ENCODE data around the gene CTSO.

CTSO gene

DNA sequence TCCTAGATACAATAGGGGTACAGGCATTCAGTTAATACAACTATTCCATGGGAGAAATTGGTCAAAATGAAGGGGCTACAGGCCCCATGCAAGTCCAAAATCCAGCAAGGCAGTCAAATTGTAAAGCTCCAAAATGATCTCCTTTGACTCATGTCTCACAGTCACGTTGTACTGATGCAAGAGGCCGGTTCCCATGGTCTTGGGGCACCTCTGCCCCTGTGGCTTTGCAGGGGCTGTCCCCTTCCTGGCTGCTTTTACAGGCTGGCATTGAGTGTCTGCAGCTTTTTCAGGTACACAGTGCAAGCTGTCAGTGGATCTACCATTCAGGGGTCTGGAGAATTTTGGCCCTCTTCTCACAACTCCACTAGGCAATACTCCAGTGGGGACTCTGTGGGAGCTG is 75.1 kb downstream of the CTSO start:
- ATAC-seq: no peak
- TF ChIP-seq, protein P1, sequence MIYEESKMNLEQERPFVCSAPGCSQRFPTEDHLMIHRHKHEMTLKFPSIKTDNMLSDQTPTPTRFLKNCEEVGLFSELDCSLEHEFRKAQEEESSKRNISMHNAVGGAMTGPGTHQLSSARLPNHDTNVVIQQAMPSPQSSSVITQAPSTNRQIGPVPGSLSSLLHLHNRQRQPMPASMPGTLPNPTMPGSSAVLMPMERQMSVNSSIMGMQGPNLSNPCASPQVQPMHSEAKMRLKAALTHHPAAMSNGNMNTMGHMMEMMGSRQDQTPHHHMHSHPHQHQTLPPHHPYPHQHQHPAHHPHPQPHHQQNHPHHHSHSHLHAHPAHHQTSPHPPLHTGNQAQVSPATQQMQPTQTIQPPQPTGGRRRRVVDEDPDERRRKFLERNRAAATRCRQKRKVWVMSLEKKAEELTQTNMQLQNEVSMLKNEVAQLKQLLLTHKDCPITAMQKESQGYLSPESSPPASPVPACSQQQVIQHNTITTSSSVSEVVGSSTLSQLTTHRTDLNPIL (CRISPR knock-in tag; IDR thresholded peaks at IDR 0.05; ENCODE audit: low read depth): no peak
- TF ChIP-seq, protein P2, sequence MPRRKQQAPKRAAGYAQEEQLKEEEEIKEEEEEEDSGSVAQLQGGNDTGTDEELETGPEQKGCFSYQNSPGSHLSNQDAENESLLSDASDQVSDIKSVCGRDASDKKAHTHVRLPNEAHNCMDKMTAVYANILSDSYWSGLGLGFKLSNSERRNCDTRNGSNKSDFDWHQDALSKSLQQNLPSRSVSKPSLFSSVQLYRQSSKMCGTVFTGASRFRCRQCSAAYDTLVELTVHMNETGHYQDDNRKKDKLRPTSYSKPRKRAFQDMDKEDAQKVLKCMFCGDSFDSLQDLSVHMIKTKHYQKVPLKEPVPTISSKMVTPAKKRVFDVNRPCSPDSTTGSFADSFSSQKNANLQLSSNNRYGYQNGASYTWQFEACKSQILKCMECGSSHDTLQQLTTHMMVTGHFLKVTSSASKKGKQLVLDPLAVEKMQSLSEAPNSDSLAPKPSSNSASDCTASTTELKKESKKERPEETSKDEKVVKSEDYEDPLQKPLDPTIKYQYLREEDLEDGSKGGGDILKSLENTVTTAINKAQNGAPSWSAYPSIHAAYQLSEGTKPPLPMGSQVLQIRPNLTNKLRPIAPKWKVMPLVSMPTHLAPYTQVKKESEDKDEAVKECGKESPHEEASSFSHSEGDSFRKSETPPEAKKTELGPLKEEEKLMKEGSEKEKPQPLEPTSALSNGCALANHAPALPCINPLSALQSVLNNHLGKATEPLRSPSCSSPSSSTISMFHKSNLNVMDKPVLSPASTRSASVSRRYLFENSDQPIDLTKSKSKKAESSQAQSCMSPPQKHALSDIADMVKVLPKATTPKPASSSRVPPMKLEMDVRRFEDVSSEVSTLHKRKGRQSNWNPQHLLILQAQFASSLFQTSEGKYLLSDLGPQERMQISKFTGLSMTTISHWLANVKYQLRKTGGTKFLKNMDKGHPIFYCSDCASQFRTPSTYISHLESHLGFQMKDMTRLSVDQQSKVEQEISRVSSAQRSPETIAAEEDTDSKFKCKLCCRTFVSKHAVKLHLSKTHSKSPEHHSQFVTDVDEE (CRISPR knock-in tag; IDR thresholded peaks at IDR 0.05): no peak
- TF ChIP-seq TCF4 (CRISPR knock-in tag; IDR thresholded peaks at IDR 0.05; ENCODE audit: borderline replicate concordance) (no peak), ZNF8 (CRISPR knock-in tag; IDR thresholded peaks at IDR 0.05) (no peak), ZFP30 (CRISPR knock-in tag; IDR thresholded peaks at IDR 0.05) (no peak), ZFP3 (CRISPR knock-in tag; IDR thresholded peaks at IDR 0.05) (no peak), ZC3H10 (CRISPR knock-in tag; IDR thresholded peaks at IDR 0.05) (no peak), ESRRG (CRISPR knock-in tag; IDR thresholded peaks at IDR 0.05) (no peak)
- TF ChIP-seq, protein P3, sequence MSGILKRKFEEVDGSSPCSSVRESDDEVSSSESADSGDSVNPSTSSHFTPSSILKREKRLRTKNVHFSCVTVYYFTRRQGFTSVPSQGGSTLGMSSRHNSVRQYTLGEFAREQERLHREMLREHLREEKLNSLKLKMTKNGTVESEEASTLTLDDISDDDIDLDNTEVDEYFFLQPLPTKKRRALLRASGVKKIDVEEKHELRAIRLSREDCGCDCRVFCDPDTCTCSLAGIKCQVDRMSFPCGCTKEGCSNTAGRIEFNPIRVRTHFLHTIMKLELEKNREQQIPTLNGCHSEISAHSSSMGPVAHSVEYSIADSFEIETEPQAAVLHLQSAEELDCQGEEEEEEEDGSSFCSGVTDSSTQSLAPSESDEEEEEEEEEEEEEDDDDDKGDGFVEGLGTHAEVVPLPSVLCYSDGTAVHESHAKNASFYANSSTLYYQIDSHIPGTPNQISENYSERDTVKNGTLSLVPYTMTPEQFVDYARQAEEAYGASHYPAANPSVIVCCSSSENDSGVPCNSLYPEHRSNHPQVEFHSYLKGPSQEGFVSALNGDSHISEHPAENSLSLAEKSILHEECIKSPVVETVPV (CRISPR knock-in tag; IDR thresholded peaks at IDR 0.05): no peak
- TF ChIP-seq, protein P4, sequence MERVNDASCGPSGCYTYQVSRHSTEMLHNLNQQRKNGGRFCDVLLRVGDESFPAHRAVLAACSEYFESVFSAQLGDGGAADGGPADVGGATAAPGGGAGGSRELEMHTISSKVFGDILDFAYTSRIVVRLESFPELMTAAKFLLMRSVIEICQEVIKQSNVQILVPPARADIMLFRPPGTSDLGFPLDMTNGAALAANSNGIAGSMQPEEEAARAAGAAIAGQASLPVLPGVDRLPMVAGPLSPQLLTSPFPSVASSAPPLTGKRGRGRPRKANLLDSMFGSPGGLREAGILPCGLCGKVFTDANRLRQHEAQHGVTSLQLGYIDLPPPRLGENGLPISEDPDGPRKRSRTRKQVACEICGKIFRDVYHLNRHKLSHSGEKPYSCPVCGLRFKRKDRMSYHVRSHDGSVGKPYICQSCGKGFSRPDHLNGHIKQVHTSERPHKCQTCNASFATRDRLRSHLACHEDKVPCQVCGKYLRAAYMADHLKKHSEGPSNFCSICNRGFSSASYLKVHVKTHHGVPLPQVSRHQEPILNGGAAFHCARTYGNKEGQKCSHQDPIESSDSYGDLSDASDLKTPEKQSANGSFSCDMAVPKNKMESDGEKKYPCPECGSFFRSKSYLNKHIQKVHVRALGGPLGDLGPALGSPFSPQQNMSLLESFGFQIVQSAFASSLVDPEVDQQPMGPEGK (CRISPR knock-in tag; IDR thresholded peaks at IDR 0.05; ENCODE audit: borderline replicate concordance): no peak

DNA sequence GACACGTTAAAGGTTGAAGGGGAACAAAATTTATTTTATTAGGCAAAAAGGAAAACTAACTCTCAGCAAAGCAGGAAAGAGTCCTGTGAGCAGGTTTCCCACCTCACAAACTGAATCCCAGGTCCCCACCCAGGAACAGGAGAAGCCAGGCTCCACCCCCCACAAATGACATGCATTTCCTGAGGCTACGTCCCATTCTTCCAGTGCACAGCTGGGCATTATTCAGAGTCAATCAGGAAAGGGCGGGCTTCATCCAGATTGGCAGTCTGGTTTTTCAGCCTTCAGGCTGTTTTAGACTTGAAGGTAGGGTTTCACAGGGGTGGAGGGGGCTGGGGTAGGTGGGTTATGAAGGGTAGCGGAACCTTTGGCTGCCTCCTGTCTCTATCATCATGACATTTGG is 75.7 kb downstream of the CTSO start:
- no peak for ATAC-seq
- TF ChIP-seq SNAI2 (CRISPR knock-in tag; IDR thresholded peaks at IDR 0.05): no peak
- TF ChIP-seq, protein P4 (CRISPR knock-in tag; IDR thresholded peaks at IDR 0.05; ENCODE audit: borderline replicate concordance): no peak
- no peak for TF ChIP-seq ISL1 (CRISPR knock-in tag; IDR thresholded peaks at IDR 0.05)
- TF ChIP-seq, protein P2 (CRISPR knock-in tag; IDR thresholded peaks at IDR 0.05): no peak
- TF ChIP-seq, protein P3 (CRISPR knock-in tag; IDR thresholded peaks at IDR 0.05): no peak
- no peak for TF ChIP-seq GLIS3 (CRISPR knock-in tag; IDR thresholded peaks at IDR 0.05)
- no peak for TF ChIP-seq ZNF8 (CRISPR knock-in tag; IDR thresholded peaks at IDR 0.05)
- no peak for TF ChIP-seq TOX (CRISPR knock-in tag; IDR thresholded peaks at IDR 0.05; ENCODE audit: borderline replicate concordance)
- TF ChIP-seq ESRRG (CRISPR knock-in tag; IDR thresholded peaks at IDR 0.05): no peak
- TF ChIP-seq BACH2 (CRISPR knock-in tag; IDR thresholded peaks at IDR 0.05; ENCODE audit: borderline replicate concordance): no peak
- no peak for TF ChIP-seq RARB (CRISPR knock-in tag; IDR thresholded peaks at IDR 0.05)
- TF ChIP-seq ZFP30 (CRISPR knock-in tag; IDR thresholded peaks at IDR 0.05): no peak
- TF ChIP-seq TCF4 (CRISPR knock-in tag; IDR thresholded peaks at IDR 0.05; ENCODE audit: borderline replicate concordance): no peak
- no peak for TF ChIP-seq PPARA (CRISPR knock-in tag; IDR thresholded peaks at IDR 0.05; ENCODE audit: borderline replicate concordance)
- no peak for TF ChIP-seq ZNF70 (CRISPR knock-in tag; IDR thresholded peaks at IDR 0.05)
- no peak for TF ChIP-seq OSR1 (CRISPR knock-in tag; IDR thresholded peaks at IDR 0.05)
- TF ChIP-seq, protein P5, sequence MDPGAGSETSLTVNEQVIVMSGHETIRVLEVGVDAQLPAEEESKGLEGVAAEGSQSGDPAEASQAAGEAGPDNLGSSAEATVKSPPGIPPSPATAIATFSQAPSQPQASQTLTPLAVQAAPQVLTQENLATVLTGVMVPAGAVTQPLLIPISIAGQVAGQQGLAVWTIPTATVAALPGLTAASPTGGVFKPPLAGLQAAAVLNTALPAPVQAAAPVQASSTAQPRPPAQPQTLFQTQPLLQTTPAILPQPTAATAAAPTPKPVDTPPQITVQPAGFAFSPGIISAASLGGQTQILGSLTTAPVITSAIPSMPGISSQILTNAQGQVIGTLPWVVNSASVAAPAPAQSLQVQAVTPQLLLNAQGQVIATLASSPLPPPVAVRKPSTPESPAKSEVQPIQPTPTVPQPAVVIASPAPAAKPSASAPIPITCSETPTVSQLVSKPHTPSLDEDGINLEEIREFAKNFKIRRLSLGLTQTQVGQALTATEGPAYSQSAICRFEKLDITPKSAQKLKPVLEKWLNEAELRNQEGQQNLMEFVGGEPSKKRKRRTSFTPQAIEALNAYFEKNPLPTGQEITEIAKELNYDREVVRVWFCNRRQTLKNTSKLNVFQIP (CRISPR knock-in tag; IDR thresholded peaks at IDR 0.05; ENCODE audit: borderline replicate concordance, low read depth): no peak
- TF ChIP-seq, protein P1 (CRISPR knock-in tag; IDR thresholded peaks at IDR 0.05; ENCODE audit: low read depth): no peak
- TF ChIP-seq ARNTL (CRISPR knock-in tag; IDR thresholded peaks at IDR 0.05; ENCODE audit: borderline replicate concordance, low read depth): no peak
- no peak for TF ChIP-seq ZNF565 (CRISPR knock-in tag; conservative IDR thresholded peaks at IDR 0.05; ENCODE audit: low read depth)

Data from SK-N-SH treated with all-trans-retinoic acid at 6 μM for 48 hours (cell line).